ENCODE results near the gene MOAP1.
"Not testable (repeated sequence)": the region's sequence is repeated elsewhere in the genome, so short reads cannot be mapped to it uniquely, and the experiment has no call there.

Gene MOAP1

GRCh38 chr14:93185349-93185720, 638 bp upstream of the MOAP1 start:
- no peak for DNase-seq (ENCODE audit: low read depth in 2 of 2)

- DNase-seq (ENCODE audit: low read depth in 2 of 2): no peak
Measured at GRCh38 chr14:93183596-93184317, 940 bp downstream of the MOAP1 start.

GRCh38 chr14:93175492-93175891, 9.2 kb downstream of the MOAP1 start:
- no peak for DNase-seq (ENCODE audit: low read depth in 2 of 2)

- not testable (repeated sequence) for DNase-seq (ENCODE audit: low read depth in 2 of 2)
Measured at GRCh38 chr14:93174731-93175130, 10.0 kb downstream of the MOAP1 start.

GRCh38 chr14:93173943-93174395, 10.7 kb downstream of the MOAP1 start:
- DNase-seq (ENCODE audit: low read depth in 2 of 2): no peak

GRCh38 chr14:93171376-93171775, 13.3 kb downstream of the MOAP1 start:
- no peak for DNase-seq (ENCODE audit: low read depth in 2 of 2)

GRCh38 chr14:93170141-93170540, 14.6 kb downstream of the MOAP1 start:
- DNase-seq (ENCODE audit: low read depth in 2 of 2): not testable (repeated sequence)

- DNase-seq (ENCODE audit: low read depth in 2 of 2): not testable (repeated sequence)
Measured at GRCh38 chr14:93169619-93170018, 15.1 kb downstream of the MOAP1 start.

- DNase-seq (ENCODE audit: low read depth in 2 of 2): not testable (repeated sequence)
Measured at GRCh38 chr14:93168610-93169009, 16.1 kb downstream of the MOAP1 start.

- DNase-seq (ENCODE audit: low read depth in 2 of 2): not testable (repeated sequence)
Measured at GRCh38 chr14:93165271-93166265, 19.1 kb downstream of the MOAP1 start.

GRCh38 chr14:93163564-93163963, 21.1 kb downstream of the MOAP1 start:
- DNase-seq (ENCODE audit: low read depth in 2 of 2): no peak

- DNase-seq (ENCODE audit: low read depth in 2 of 2): no peak
Measured at GRCh38 chr14:93161411-93161940, 23.2 kb downstream of the MOAP1 start.

- DNase-seq (ENCODE audit: low read depth in 2 of 2): no peak
Measured at GRCh38 chr14:93160353-93160801, 24.3 kb downstream of the MOAP1 start.

GRCh38 chr14:93159625-93160352, 24.9 kb downstream of the MOAP1 start:
- not testable (repeated sequence) for DNase-seq (ENCODE audit: low read depth in 2 of 2)

GRCh38 chr14:93158349-93158748, 26.3 kb downstream of the MOAP1 start:
- DNase-seq (ENCODE audit: low read depth in 2 of 2): not testable (repeated sequence)

- no peak for DNase-seq (ENCODE audit: low read depth in 2 of 2)
Measured at GRCh38 chr14:93156693-93157369, 27.9 kb downstream of the MOAP1 start.

GRCh38 chr14:93155667-93156066, 29.0 kb downstream of the MOAP1 start:
- DNase-seq (ENCODE audit: low read depth in 2 of 2): no peak

- DNase-seq (ENCODE audit: low read depth in 2 of 2): no peak
Measured at GRCh38 chr14:93153121-93153520, 31.6 kb downstream of the MOAP1 start.

- no peak for DNase-seq (ENCODE audit: low read depth in 2 of 2)
Measured at GRCh38 chr14:93150227-93151208, 34.2 kb downstream of the MOAP1 start.

GRCh38 chr14:93148979-93149378, 35.7 kb downstream of the MOAP1 start:
- no peak for DNase-seq (ENCODE audit: low read depth in 2 of 2)
